ENCODE results near the gene SND1.

The SND1 gene

DNA sequence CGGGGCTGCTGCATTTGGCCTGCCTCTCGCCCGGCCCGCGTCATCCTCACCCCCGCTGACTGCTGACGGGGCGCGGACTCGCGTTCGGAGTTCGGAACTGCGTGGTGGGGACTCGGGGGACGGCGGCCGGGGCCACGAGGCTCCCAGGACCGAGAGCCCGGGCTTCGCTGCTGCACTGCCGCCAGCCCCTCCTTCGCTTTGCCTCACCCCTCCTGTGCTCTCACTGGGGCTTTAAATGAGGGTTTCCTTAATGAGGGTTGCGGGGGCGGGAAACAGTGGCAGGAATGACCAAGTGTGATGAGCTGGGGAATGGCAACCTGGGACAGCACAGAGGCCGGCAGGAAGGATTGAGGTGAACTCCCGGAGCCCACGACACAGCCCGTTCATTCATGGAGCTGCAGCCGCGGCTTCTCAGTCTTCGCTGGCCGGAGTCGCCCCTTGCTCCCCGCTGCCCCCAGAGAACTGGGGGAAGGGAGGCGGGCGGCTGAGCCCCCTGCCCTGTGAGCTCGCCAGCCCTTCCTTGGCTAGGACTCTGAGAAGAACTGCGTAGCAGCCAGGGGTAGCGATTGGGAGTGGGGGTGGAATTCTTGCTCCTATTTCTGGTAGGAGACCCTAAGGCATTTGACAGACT, 380.7 kb downstream of the SND1 start:
- no peak for DNase-seq

DNA sequence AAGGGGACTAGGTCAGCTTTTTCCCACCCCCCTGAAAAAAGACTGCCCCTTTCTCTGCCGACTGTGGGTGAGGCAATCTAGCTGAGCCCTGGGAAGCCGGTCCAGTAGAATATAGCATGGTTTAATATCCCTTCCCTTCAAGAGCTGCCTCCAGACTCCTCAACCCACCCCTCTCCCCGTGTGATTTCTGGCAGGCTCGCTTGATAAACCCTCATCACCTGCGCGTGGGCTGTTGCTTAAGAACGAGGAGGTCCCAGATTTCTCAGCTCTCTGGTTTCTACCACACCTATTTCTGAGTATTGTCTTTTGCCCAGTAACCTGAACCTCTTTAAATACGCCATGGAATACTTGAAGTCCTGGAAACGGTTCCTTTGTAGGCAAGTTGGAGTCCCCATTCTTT, 381.3 kb downstream of the SND1 start:
- no peak for DNase-seq

DNA sequence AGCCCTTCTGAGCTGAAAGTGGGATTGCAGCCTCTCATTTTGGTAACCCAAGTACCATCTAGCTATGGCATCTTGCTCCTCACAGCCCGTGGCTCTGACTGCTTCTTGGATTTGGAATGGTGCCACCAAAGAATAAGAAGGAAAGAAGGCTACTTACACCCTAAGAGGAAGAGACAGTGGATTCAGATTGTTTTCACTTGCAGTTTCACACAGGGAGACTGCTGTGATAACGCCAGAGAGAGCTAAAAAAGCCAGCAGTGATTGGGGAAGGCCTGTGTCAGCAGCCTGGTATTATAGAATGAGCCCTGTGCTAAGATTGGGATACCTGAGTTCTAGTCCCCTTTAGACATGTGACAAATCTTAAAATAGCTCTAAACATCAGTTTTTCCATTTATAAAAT, 382.8 kb downstream of the SND1 start:
- DNase-seq, result no peak

DNA sequence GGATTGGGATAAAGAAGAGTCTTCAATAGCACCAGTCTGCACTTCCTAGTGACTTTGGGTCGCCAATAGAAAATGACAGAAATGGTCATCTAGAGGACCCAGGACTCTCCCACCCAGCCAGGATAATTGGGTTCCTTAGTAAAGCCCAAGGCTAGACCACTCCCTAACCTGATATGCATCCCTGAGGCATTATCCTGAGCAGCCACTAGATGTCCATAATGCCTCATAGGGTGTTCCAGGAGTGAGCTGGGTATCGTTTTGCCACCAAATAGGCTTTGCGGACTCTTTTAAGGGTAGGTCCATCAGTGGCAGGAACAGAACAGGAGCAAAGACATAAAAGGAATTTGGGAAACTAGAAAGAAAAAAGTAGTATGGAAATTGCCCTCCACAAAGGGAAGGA, 383.7 kb downstream of the SND1 start:
- no peak for DNase-seq

DNA sequence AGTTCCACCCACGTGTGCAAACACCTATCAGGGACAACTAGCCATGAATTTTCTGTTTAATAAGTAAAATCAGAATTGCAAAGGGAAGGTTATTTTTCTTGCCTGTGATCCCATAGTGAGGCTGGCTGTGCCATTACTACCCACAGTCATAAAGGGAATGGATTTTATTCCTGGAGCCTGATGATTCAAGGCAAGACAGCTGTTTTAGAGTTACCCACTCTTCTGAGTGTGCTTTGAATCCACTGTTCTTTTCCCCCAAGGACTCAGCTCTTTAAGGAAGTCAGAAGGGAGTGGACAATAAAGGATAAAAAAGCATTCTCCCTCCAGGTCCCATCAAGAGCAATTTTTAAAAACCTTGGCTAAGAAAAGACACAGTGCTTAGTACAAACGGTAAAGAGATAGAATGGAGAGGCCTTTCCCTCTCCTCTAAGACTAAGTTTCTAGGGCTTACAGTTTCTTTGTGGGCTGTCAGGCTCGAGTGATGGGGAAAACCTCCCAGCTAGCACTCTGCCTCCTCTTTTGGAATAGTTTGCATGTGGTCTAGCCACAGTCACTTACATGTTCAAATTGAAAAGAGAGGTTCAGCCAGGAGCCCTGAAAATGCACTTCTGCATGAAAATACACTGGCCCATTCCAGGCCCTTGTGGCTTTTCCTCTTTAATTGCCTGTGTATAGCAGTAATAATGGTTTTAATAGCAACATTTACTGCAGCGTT, 384.4 kb downstream of the SND1 start:
- no peak for DNase-seq

DNA sequence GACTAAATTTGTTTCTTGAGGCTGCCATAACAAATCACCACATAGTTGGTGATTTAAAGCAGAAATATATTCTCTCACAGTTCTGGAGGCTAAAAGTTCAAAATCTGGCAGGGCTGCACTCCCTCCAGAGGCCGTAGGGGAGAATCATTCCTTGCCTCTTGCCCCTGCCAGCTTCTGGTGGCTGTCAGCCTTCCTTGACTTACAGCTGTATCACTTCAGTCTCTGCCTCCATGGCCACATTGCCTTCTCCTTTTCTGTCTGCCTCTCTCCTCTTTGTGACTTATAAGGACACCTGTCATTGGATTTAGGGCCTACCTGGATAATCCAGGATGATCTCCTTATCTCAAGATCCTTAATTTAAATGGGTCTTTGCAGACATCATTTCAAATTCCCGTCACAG, 385.1 kb downstream of the SND1 start:
- no peak for DNase-seq

DNA sequence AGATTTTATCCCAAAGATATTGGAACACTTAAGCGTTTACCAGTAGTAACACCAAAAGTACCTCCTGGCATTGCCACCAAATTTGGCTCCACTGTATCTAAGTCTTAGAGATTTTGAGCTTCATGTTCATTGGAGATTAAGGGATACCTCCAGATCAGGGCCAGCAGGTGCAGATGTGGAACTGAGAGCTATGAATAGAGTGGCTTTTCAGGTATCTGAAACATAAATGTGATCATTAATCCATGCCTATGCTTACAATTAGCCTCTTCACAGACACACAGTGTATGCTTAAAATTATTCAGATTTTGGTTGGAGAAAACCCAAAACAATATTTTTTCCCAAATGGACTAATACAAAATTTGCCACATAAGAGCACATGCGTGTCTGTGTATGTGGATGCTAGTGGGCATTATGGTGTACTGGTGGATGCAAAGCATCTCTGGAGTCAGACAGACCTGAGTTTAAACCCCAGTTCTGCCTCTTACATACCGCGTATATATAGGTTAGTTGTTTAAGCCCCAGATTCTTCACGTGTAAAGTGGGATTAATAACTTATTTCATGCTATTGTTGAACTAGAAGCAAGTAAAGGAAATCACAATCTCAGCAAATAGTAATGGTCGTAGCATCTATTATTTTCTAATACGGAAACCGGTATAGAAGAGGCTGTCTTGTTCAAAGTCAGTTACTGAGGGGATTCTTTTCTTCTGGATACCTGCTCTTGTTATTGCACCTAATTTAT, 386.1 kb downstream of the SND1 start:
- DNase-seq, result no peak

DNA sequence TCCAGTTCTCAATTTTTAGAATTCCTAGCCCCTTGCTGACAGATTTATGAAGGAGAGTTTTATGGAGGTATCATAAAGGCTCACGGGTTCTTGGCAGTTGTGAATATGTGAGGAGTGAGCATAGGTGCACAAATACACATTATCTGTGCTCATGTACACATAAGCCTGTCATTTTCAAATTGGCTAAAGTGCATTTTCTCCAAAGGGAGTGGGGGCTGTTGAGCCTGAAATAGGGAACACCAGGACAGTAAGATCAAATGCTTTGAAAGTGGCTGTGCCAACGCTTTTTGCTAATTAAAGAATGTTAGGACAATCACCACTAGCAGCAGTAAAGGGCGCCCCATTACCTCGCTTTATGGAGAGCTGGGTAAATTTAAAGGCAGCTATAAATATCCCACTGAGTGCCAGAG, 387.6 kb downstream of the SND1 start:
- DNase-seq, result no peak

DNA sequence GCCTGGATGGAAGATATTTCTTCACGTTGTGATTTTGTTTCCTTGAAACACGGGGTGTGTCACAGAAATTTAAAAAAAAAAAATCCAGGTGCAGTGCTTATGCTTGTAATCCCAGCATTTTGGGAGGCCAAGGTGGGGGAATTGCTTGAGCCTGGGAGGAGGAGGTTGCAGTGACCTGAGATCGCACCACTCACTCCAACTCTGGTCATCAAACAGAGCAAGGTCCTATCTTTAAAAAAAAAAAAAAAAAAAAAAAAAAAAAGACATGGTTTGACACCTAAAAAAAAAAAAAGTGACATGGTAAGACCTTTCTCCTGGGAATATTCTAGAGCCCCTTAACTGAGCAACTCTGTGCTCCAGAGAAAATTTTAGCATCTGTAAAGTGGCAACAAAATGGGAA, 388.2 kb downstream of the SND1 start:
- DNase-seq, result no peak

DNA sequence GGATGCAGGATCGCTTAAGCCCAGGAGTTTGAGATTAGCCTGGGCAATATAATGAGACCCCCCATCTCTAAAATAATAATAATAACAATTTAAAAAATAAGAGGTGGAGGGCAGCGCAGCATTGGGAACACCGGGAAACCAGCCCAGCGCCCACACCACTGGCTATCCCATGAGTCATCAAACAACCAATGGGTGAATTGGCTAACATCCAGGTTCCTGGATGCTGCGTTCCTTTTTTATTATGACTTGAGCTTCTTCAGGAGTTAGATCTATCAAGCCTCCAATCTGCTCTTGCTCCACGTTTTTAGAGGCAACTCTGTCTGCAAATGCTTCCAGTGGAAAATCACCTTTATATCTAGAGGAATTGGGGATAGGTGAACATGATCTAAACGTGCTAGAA, 389.2 kb downstream of the SND1 start:
- no peak for DNase-seq

DNA sequence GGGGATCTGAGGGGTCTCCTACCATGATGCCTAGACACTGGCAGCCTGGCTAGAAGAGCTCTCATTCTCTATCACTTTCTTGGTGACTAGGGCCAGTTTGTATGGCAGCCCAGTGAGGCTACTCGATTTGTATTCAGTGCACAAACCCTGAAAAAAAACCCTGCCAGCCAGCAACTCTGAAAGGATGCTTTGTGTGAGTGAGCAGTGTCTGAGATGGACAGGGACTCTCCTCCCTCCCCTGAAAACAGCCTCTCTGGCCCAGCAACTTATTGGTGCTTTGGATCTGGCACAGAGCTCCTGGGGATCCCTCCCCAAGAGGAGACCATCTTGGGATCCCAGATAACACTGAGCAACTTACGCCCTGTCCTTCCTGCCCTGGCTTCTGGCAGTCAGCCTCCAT, 390.0 kb downstream of the SND1 start:
- no peak for DNase-seq

DNA sequence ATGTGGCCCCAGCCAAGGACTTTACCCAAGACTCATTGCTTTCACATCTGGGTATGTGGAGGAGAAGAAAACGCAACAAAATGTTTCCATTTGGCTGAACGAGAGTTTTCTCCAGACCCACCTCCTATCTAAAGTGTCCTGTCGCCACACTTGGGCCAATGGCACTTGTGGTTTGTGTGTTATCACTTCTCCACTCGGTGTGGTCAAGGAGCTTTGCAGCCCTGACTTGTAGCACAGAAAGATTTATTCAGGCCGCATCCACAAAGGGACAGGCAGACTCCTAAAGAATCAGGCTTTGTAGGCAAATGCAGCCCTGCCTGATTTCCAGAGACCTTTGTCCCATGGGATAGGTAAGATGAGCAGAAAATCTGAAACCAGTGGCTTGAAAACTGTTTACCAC, 392.1 kb downstream of the SND1 start:
- DNase-seq, result no peak

DNA sequence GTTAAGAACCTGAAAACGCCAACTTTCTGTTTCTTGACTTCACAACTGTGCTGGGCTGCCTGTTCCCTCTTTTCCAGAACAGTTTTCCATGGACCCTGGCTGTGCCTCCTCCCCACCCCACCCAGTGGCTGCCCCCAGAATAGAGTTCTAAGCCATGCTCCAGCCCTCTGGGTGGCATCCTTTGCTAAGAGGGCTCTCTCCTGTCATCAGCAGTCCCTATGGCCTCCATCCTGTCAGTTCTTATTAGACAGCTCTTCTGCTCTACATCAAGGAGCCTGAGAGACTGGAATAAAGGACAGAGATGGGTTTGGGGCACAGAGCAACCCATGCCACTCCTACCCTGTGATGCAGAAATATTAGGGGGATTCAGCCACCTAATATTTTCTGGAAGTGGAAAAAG, 393.2 kb downstream of the SND1 start:
- no peak for DNase-seq

DNA sequence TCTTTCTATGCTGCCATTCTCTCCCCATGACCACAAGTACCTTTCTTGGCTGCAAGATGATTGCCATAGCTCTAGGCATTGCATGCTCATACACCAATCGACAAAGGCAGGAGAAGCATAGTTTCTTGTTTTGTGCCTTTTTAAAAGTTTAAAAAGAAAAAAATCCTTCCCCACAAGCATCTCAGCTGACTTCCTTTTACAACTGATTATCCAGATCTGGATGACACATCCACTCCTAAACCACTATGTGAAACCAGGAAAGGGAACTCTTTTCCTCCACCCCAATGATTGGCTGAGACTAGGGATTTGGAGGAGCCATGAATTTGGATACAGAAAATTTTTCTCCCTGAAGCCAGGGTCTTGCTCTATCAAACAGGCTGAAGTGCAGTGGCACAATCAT, 393.8 kb downstream of the SND1 start:
- DNase-seq, result no peak

DNA sequence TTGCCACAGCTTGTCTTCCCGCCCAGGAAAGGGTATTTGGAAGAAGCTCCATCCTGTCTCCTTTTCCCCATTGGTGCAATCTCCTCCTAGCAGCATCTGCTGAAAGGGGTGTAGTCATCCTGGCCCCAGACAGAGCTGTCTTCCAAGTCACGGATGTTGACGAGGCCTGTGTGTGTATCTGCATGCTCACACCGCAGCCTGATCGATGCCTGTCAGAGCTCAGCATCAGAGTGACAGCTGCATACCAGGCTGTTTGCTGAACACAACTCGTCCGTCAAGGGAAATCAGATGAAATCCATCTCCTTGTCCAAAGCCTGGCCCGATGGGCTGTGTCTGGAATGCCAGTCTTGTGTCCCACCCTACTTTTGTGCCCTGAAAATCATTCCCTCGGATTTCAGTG, 400.4 kb downstream of the SND1 start:
- no peak for DNase-seq

DNA sequence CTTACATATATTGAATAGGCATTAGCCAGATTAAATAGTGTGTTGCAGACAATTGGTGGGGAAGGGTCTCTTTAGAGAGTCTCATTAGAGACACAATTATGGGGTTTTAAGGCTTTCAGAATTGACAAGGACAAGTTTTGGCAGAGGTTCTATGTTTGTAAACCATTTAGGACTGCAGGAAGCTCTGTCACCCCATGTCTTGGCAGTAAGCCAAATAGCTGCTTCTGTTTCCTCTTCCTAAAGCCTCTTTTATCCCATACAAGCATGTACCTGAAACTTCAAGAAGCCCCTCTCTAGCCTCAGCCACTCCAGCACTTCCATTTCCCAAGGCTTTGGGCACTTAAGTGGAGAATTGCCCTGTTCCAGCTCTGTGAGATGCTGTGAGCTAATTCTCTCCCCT, 401.0 kb downstream of the SND1 start:
- DNase-seq, result no peak

DNA sequence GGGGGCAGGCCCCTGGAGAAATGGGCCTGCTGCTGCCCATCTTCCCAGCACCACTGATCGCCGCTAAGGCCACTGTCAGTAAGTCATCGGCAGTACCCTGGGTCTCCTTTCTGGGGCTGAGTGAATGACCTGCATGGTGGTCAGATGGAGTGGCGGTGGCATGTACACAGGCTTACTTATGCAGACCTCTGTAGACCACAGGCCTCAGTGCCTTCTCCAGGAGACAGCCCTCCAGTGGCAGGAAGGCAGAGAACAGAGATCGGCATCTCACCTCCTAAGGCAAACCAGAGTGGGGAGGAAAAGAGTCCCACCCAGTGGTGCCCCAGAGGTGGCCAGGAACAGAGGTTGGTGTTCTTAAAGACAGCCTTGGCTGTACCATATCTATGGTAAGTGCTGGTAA, 402.0 kb downstream of the SND1 start:
- DNase-seq, result no peak

DNA sequence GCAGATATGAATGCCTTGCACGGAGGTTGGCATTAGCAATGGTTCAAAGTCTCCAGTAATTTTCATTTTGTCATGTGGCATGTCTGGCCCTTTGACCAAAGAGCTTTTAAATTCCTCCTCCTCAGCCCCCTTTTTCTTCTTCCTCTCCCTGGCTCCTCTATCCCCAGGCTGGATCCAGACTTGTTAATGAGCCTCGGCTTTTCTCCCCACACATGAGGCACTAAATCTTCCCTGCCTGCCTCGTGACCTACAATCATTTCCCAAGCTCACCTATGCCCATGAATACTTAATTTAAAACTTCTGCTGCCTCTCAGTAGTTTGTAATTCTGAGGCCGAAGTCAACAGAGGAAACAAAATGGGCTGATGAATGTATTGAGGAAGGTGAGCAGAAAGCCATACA, 402.5 kb downstream of the SND1 start:
- DNase-seq, result no peak

DNA sequence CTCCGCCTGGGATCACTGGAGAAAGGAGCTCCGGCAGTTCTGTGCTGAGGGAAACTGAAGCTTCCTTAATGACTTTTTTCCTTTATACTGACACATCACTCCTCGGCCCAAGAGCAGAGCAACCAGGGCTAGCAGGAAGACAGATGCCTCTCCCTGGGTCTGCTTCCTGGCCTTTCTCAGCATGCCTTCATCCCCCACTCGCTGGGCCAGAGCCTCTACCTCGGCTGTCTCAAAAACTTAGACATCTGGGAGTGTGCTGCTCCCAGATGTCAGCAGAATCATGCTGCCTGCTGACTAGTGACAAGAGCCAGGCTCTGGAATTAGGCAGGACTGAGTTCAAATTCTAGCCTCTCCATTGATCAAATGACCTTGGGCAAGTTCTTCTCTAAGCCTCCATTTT, 403.6 kb downstream of the SND1 start:
- no peak for DNase-seq

DNA sequence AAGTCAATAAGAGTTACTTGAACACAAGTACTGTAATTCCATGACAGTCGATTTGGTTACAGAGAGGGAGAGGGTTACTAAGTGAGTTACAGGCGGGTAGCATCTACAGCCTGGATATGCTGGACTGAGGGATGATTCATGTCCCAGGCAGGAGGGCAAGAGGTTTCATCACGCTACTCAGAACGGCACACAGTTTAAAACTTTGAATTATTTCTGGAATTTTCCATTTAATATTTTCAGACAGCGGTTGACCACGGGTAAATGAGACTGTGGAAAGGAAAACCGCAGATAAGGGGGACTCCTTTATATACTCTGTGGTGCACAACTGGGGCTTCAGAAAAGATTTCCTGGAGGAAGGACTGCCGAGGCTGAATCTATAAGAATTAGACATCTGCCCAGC, 404.9 kb downstream of the SND1 start:
- no peak for DNase-seq

DNA sequence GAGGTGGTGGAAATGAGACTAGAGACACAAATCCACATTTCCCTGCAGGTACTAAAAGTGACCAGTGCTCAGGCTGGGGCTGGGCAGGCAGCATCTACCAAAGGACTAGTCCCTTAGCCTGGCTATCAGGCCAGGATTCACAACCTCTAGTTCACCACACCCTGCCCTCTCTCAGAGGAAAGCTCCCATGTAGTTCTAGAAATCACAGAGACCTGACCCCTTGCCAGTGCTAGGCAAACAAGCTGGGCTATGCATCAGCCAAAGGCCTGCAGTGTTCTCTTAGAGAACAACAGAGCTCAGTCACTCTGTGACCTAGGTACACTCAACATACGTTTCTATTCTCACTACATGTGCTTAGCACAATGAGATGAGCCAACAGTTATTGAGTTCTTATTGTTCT, 405.9 kb downstream of the SND1 start:
- DNase-seq, result no peak

DNA sequence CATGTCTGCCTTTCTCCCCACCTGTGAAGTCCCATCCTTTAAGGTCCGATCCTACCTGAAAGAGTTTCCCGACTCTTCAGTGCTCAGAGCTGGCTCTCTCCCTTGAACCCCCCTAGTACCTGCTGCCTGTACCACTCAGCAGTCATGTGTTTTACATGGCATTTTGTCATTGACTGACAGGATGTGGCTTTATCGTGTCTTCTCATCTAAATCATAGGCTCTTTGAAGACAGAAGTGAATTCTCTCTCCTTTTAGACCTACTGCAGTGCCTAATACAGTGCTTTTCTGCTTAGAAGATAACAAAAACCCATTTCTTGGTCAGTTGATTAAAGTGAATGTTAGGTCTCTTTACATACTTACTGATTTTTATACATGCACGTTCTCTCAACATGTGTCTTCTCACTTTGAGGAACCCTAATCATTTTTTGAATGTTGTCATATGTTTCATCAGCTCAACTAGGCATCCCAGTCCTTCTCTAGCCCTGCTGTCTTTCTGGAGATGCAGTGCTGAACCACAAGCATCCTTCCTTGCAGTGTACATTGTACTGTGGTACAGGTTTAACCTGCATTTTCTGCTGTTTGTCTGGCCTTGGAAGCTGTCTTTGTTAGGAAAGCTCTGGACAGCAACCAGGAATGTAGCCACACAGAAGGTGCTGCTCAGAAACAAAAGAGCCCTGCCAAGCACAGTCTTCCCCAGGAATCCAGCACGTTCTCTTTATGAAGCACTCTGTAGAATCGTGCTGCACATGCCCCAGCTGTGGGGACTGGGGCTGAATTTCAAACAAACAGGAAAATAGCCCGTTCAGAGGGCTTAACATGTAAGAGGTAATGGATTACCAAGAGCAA, 407.4 kb downstream of the SND1 start:
- peak in 1 of 2 donors; percentile 50 for DNase-seq

DNA sequence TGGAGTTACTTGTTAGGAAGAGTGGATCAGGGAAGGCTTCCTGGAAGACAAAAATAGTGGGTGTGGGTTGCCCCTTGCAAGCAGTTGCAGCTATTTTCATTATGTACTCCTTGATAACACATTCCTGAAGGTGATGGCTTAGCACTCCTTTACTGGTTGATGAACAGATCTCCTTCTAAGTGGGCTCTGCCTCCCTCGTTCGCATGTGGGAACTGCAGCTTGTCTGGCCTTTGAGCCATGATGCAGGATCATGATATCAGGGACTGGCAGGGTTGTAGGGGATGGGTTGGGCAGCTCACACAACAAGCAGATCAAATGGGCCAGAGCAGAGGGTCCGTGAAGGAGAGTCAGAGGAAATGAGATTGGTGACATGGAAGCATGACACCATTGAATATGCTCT, 408.0 kb downstream of the SND1 start:
- no peak for DNase-seq

DNA sequence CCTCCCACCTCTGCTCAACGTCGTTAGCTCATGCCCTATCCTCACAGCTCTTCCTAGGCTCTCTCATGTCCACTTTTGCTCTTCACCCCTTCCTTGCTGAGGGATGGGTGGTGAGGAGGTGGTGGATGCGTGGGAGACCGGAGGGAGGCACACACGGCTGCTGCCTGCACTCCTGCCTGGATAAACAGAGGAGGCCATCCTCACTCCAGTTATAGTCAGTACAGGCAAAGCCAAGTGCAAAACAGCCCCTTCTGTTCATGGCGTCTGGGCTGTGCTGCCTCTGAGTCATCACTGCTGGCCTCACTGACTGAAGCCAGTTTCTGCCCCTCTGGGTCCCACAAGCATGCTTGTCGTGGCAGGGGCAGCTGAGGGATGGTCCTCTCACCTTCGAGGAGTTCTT, 411.1 kb downstream of the SND1 start:
- no peak for DNase-seq
